Measurements from ENCODE around the gene SDHC. TPM values are rescaled to one million over a fixed set of nuclear protein-coding genes. Genes with fewer than 3 reads are reported as not detected.
A peak's percentile ranks its signal among the peaks of the same experiment; 100 is the strongest.

Gene SDHC
- total and polyA plus RNA-seq, 2 of the 13 experiments (the other 11 are each of a cell fraction or from before 2014, with no cell fraction given), result 27.1 to 229 TPM

DNA sequence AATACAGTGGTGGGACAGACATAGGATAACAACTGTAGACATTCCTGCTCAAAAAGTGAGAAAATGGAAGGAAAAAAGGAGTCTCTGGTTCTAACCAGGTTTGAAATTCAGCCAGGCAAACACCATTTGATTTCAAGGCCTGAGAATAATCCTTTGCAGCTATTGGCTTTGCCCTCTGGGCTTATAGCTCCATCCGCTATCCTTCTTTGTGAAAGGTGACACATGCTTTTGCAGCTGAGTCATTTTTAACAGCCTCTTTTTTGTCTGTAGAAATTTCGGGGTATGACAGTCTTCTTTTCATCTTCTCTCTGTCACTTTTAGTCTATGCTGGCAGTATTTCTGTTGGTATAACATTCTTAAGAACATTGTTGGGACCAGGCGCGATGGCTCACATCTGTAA, 16.2 kb downstream of the SDHC start:
- Histone ChIP-seq H4K20me1 (ENCODE audit: insufficient read depth, low read length) (no peaks in the 10 kb centered on the region), H3K79me2 (ENCODE audit: insufficient read depth, low read length) (no peaks in the 10 kb centered on the region), H3K9ac (ENCODE audit: insufficient read depth, low read depth, low read length) (no peak overlapping the region), H3K9me3 (ENCODE audit: low read length) (no peaks in the 10 kb centered on the region), H2AFZ (ENCODE audit: low read length) (no peak overlapping the region), H3K4me3 (replicated peaks in 1 of 3; ENCODE audit: insufficient read depth in 1 of 3, low read depth in 2 of 3, low read length in 3 of 3) (no peak overlapping the region), H3K36me3 (replicated peaks in 1 of 2; ENCODE audit: control insufficient read depth in 1 of 2, insufficient read depth in 2 of 2, low read length in 2 of 2) (peaks cover 13 to 61% of the 10 kb centered on the region in 2 experiments; a peak in 4 of 5 replicates), H3K27me3 (ENCODE audit: control insufficient read depth in 1 of 2, insufficient read depth in 2 of 2, low read length in 2 of 2) (no peaks in the 10 kb centered on the region), H3K4me2 (ENCODE audit: low read depth, low read length) (no peak overlapping the region), H3K27ac (ENCODE audit: extremely low read length, insufficient read depth, low read length) (no peak overlapping the region), H3K4me1 (ENCODE audit: insufficient read depth, low read length) (no peaks in the 10 kb centered on the region)
- ATAC-seq, result no peak
- no peak for FAIRE-seq
- ChIA-PET POLR2A (no interaction called here), CTCF (ENCODE audit: low intra/inter-chr PET ratio, low total read pairs) (no interaction called here)
- intact Hi-C loops (cut with micrococcal nuclease; ENCODE audit: unreplicated experiment), result no loop called here
- in situ Hi-C loops (cut with HindIII; ENCODE audit: extremely low pct_ligation_motif_present, low pct_unique_long_range_greater_than_20kb), result no loop called here
- TSS peak; percentile 23 for BruUV-seq (replicated peaks)
- no peak for TF ChIP-seq CTCF (CRISPR knock-in tag; IDR thresholded peaks at IDR 0.05)
- no peak for TF ChIP-seq SIN3A (IDR thresholded peaks at IDR 0.05; ENCODE audit: borderline replicate concordance, low read depth, low read length)
- no peak for TF ChIP-seq CHD2 (IDR thresholded peaks at IDR 0.05; ENCODE audit: low read depth, low read length)
- TF ChIP-seq LBX2 (CRISPR knock-in tag; IDR thresholded peaks at IDR 0.05; ENCODE audit: borderline replicate concordance), result no peak
- no peak for TF ChIP-seq ZFY (CRISPR knock-in tag; IDR thresholded peaks at IDR 0.05)
- TF ChIP-seq ZNF788 (CRISPR knock-in tag; IDR thresholded peaks at IDR 0.05; ENCODE audit: borderline replicate concordance), result no peak
- TF ChIP-seq XRCC5 (optimal IDR thresholded peaks at IDR 0.05; ENCODE audit: low read length), result no peak
- TF ChIP-seq E2F1 (CRISPR knock-in tag; IDR thresholded peaks at IDR 0.05), result no peak
- no peak for TF ChIP-seq ZNF777 (CRISPR knock-in tag; IDR thresholded peaks at IDR 0.05)
- no peak for TF ChIP-seq MAFF (IDR thresholded peaks at IDR 0.05; ENCODE audit: low read depth, low read length)
- TF ChIP-seq, protein P1, sequence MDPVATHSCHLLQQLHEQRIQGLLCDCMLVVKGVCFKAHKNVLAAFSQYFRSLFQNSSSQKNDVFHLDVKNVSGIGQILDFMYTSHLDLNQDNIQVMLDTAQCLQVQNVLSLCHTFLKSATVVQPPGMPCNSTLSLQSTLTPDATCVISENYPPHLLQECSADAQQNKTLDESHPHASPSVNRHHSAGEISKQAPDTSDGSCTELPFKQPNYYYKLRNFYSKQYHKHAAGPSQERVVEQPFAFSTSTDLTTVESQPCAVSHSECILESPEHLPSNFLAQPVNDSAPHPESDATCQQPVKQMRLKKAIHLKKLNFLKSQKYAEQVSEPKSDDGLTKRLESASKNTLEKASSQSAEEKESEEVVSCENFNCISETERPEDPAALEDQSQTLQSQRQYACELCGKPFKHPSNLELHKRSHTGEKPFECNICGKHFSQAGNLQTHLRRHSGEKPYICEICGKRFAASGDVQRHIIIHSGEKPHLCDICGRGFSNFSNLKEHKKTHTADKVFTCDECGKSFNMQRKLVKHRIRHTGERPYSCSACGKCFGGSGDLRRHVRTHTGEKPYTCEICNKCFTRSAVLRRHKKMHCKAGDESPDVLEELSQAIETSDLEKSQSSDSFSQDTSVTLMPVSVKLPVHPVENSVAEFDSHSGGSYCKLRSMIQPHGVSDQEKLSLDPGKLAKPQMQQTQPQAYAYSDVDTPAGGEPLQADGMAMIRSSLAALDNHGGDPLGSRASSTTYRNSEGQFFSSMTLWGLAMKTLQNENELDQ (CRISPR knock-in tag; IDR thresholded peaks at IDR 0.05; ENCODE audit: borderline replicate concordance), result no peak
- no peak for TF ChIP-seq ZNF234 (CRISPR knock-in tag; conservative IDR thresholded peaks at IDR 0.05)
- DNase-seq (ENCODE audit: low spot score), result no peak
- WGBS (ENCODE audit: low lambda C conversion rate), result 100% methylated on average over 4 of the region's 4 CpGs
